ENCODE results near the gene JAM3.

The JAM3 gene

GRCh38 chr11:134146598-134146997 lies 77.7 kb downstream of the JAM3 start:
- DNase-seq (ENCODE audit: low read depth), result no peak

- DNase-seq (ENCODE audit: low read depth), result no peak
Measured at GRCh38 chr11:134149371-134149770, 80.5 kb downstream of the JAM3 start.

GRCh38 chr11:134150195-134150903 lies 81.5 kb downstream of the JAM3 start:
- DNase-seq (ENCODE audit: low read depth), result no peak

GRCh38 chr11:134151083-134151747 lies 82.3 kb downstream of the JAM3 start:
- DNase-seq (ENCODE audit: low read depth), result no peak

- DNase-seq (ENCODE audit: low read depth), result no peak
Measured at GRCh38 chr11:134152696-134153095, 83.8 kb downstream of the JAM3 start.

- DNase-seq (ENCODE audit: low read depth), result no peak
Measured at GRCh38 chr11:134153147-134153905, 84.5 kb downstream of the JAM3 start.

- DNase-seq (ENCODE audit: low read depth), result no peak
Measured at GRCh38 chr11:134154441-134154840, 85.6 kb downstream of the JAM3 start.

- DNase-seq (ENCODE audit: low read depth), result no peak
Measured at GRCh38 chr11:134155456-134155855, 86.6 kb downstream of the JAM3 start.

GRCh38 chr11:134155946-134156865 lies 87.3 kb downstream of the JAM3 start:
- no peak for DNase-seq (ENCODE audit: low read depth)

GRCh38 chr11:134157451-134157850 lies 88.6 kb downstream of the JAM3 start:
- DNase-seq (ENCODE audit: low read depth), result no peak

- no peak for DNase-seq (ENCODE audit: low read depth)
Measured at GRCh38 chr11:134158023-134158422, 89.2 kb downstream of the JAM3 start.

GRCh38 chr11:134159652-134160051 lies 90.8 kb downstream of the JAM3 start:
- no peak for DNase-seq (ENCODE audit: low read depth)

GRCh38 chr11:134164490-134165370 lies 95.9 kb downstream of the JAM3 start:
- DNase-seq (ENCODE audit: low read depth), result no peak

GRCh38 chr11:134170177-134170918 lies 101.5 kb downstream of the JAM3 start:
- no peak for DNase-seq (ENCODE audit: low read depth)

GRCh38 chr11:134170919-134171281 lies 102.0 kb downstream of the JAM3 start:
- no peak for DNase-seq (ENCODE audit: low read depth)

GRCh38 chr11:134171951-134172350 lies 103.1 kb downstream of the JAM3 start:
- no peak for DNase-seq (ENCODE audit: low read depth)

- no peak for DNase-seq (ENCODE audit: low read depth)
Measured at GRCh38 chr11:134173296-134173695, 104.4 kb downstream of the JAM3 start.

GRCh38 chr11:134176284-134176683 lies 107.4 kb downstream of the JAM3 start:
- no peak for DNase-seq (ENCODE audit: low read depth)

GRCh38 chr11:134178032-134178674 lies 109.3 kb downstream of the JAM3 start:
- DNase-seq (ENCODE audit: low read depth), result no peak

GRCh38 chr11:134181707-134182106 lies 112.8 kb downstream of the JAM3 start:
- no peak for DNase-seq (ENCODE audit: low read depth)

All from stimulated activated CD8-positive, alpha-beta memory T cell treated with anti-CD3 and anti-CD28 coated beads, Interleukin-12 subunit alpha, Interleukin-12 subunit beta, amount 100 ng/mL, for 1 hour (primary cell).